ENCODE results near the gene SNRNP25.

- TF ChIP-seq EZH2phosphoT487 (IDR thresholded peaks at IDR 0.05; ENCODE audit: low read length) = no peak
- no peak for TF ChIP-seq EZH2 (optimal IDR thresholded peaks at IDR 0.05; ENCODE audit: low read depth, low read length)
These were observed 9.0 kb upstream of the SNRNP25 start for GRCh38 chr16:44655-45054.
